HEK293T (cell line): Measurements from ENCODE around the gene UBE3B.

Experiments used
- CTCF ChIA-PET: fragments of 350-600 bp; formaldehyde crosslinking; extraction: SDS; loops from one replicate; lab custom pipeline; 2021; ENCODE audit warnings: antibody characterized with exemption, inconsistent platforms; lab: Yijun Ruan, JAX
- POLR2A ChIA-PET: fragments of 350-600 bp; formaldehyde crosslinking; extraction: SDS; loops from one replicate; lab custom pipeline; 2020; ENCODE audit warnings: antibody characterized with exemption, inconsistent platforms; lab: Yijun Ruan, JAX
- DNase-seq: peaks from one replicate; pipeline ENCODE4 v3.0.0; 2012; ENCODE audit warnings: mixed read lengths; ENCODE audit errors: extremely low spot score
- ARNT ChIP-seq: fragments of 450-650 bp; IDR thresholded peaks from 2 replicates; pipeline ENCODE4 v1.6.1; 2017; ENCODE audit warnings: mild to moderate bottlenecking
- BHLHE40 ChIP-seq: fragments of 450-650 bp; IDR thresholded peaks from 2 replicates; pipeline ENCODE4 v1.6.1; 2016; ENCODE audit warnings: mild to moderate bottlenecking, moderate library complexity, borderline replicate concordance
- CTBP1 ChIP-seq: fragments of 450-650 bp; IDR thresholded peaks from 2 replicates; pipeline ENCODE4 v1.6.1; 2016; ENCODE audit warnings: borderline replicate concordance
- ELF4 ChIP-seq: fragments of 450-650 bp; IDR thresholded peaks from 2 replicates; pipeline ENCODE4 v1.6.1; 2017; ENCODE audit warnings: antibody characterized with exemption
- FOXA1 ChIP-seq: fragments of 450-650 bp; IDR thresholded peaks from 2 replicates; pipeline ENCODE4 v1.6.1; 2016; ENCODE audit warnings: mild to moderate bottlenecking
- FOXK2 ChIP-seq: fragments of 450-650 bp; IDR thresholded peaks from 2 replicates; pipeline ENCODE4 v1.6.1; 2016; ENCODE audit warnings: mild to moderate bottlenecking
- FOXM1 ChIP-seq: fragments of 450-650 bp; IDR thresholded peaks from 2 replicates; pipeline ENCODE4 v1.6.1; 2017; ENCODE audit warnings: mild to moderate bottlenecking, borderline replicate concordance
- HDGF ChIP-seq: fragments of 450-650 bp; IDR thresholded peaks from 2 replicates; pipeline ENCODE4 v1.6.1; 2017; ENCODE audit warnings: antibody characterized with exemption, borderline replicate concordance
- L3MBTL2 ChIP-seq: fragments of 450-650 bp; conservative IDR thresholded peaks from 2 replicates; pipeline ENCODE4 v1.6.1; 2016; ENCODE audit warnings: mild to moderate bottlenecking
- LEF1 ChIP-seq: fragments of 450-650 bp; IDR thresholded peaks from 2 replicates; pipeline ENCODE4 v1.6.1; 2017; ENCODE audit warnings: mild to moderate bottlenecking, borderline replicate concordance
- NFRKB ChIP-seq: fragments of 450-650 bp; IDR thresholded peaks from 2 replicates; pipeline ENCODE4 v1.6.1; 2016; ENCODE audit warnings: mild to moderate bottlenecking, moderate library complexity
- SP1 ChIP-seq: fragments of 450-650 bp; IDR thresholded peaks from 2 replicates; pipeline ENCODE4 v1.6.1; 2017
- SUZ12 ChIP-seq: fragments of 450-650 bp; IDR thresholded peaks from 2 replicates; pipeline ENCODE4 v1.6.1; 2016; ENCODE audit warnings: mild to moderate bottlenecking
- TARDBP ChIP-seq: fragments of 450-650 bp; IDR thresholded peaks from 2 replicates; pipeline ENCODE4 v1.6.1; 2016
- ZNF384 ChIP-seq: fragments of 450-650 bp; IDR thresholded peaks from 2 replicates; pipeline ENCODE4 v1.6.1; 2016
- TF ChIP-seq, protein P1 (sequence below): fragments of 450-650 bp; IDR thresholded peaks from 2 replicates; pipeline ENCODE4 v1.6.1; 2016

Gene UBE3B

DNA sequence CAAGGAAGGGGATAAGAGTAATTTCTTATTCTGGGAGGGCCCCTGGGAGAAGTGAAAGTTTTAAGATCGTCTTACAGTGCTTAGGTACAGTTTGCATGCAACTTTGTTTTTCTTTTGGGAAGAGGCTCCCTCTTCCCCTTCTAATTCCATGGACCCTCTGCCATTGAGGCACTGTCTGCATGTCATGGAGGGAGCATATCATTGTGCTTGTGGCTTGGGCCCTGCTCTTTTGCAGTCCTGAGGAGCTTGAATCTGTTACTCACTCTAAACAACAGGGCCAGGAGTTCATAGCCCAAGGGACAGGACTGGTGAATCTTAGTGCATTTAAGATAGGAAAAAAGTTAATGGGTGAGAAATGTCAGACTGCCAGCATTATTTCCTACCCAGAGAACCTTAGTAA lies 2.3 kb downstream of the UBE3B start:
- no peak for TF ChIP-seq FOXM1
- TF ChIP-seq L3MBTL2, result no peak
- no peak for TF ChIP-seq NFRKB
- TF ChIP-seq FOXA1, result no peak
- TF ChIP-seq ZNF384, result no peak
- TF ChIP-seq BHLHE40, result no peak
- TF ChIP-seq TARDBP, result no peak
- TF ChIP-seq HDGF, result no peak
- TF ChIP-seq SUZ12, result no peak
- no peak for TF ChIP-seq FOXK2
- no peak for TF ChIP-seq LEF1
- no peak for TF ChIP-seq SP1
- no peak for TF ChIP-seq ELF4
- TF ChIP-seq, protein P1, sequence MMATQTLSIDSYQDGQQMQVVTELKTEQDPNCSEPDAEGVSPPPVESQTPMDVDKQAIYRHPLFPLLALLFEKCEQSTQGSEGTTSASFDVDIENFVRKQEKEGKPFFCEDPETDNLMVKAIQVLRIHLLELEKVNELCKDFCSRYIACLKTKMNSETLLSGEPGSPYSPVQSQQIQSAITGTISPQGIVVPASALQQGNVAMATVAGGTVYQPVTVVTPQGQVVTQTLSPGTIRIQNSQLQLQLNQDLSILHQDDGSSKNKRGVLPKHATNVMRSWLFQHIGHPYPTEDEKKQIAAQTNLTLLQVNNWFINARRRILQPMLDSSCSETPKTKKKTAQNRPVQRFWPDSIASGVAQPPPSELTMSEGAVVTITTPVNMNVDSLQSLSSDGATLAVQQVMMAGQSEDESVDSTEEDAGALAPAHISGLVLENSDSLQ, result no peak
- no peak for TF ChIP-seq ARNT
- POLR2A ChIA-PET, result no interaction called here
- CTCF ChIA-PET, result no interaction called here
- no peak for DNase-seq

DNA sequence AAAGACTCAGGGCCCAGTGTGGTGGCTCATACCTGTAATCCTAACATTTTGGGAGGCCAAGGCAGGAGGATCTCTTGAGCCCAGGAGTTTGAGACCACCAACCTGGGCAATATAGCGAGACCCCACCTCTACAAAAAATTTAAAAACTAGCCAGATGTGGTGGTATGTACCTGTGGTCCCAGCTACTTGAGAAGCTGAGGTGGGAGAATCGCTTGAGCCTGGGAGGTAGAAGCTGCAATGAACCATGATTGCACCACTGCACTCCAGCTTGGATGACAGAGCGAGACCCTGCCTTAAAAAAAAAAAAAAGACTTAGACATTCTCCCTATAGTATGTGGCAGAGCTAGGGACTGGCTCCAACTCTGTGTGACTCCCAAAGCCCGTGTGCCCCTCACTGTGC lies 2.9 kb downstream of the UBE3B start:
- no peak for TF ChIP-seq HDGF
- TF ChIP-seq ZNF384, result no peak
- TF ChIP-seq FOXA1, result no peak
- no peak for TF ChIP-seq TARDBP
- TF ChIP-seq SUZ12, result no peak
- no peak for TF ChIP-seq ELF4
- no peak for TF ChIP-seq LEF1
- no peak for TF ChIP-seq NFRKB
- TF ChIP-seq ARNT, result no peak
- TF ChIP-seq, protein P1, result no peak
- no peak for TF ChIP-seq BHLHE40
- TF ChIP-seq FOXK2, result no peak
- no peak for TF ChIP-seq CTBP1
- no peak for TF ChIP-seq L3MBTL2
- no peak for TF ChIP-seq FOXM1
- TF ChIP-seq SP1, result no peak

DNA sequence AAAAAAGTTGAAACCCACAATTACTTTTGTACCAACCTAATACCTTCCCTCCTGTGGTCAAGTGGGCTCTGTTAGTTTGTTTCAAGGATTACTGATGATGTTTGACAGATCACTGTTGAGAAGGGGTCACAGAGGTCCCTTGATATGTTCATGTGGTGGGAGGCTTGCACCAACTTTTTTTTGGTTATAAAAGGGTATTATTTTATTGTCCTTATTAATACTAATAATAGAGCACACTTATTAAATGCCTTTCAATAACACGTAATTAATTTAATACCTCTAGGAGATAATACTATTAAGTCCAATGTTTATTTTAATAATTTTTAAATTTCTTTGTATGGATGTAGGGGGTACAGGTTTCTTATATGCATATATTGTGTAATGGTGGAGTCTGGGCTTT lies 4.4 kb downstream of the UBE3B start:
- TF ChIP-seq LEF1 (no peak), NFRKB (no peak), BHLHE40 (no peak), TARDBP (no peak), SP1 (no peak), ARNT (no peak), L3MBTL2 (no peak), HDGF (no peak), CTBP1 (no peak), ELF4 (no peak)
- TF ChIP-seq, protein P1, result no peak
- no peak for DNase-seq
- ChIA-PET POLR2A (no interaction called here), CTCF (no interaction called here)

More for the DNA sequence above, 2.9 kb downstream of the UBE3B start:
- POLR2A ChIA-PET, result no interaction called here
- CTCF ChIA-PET, result no interaction called here
- DNase-seq, result no peak

DNA sequence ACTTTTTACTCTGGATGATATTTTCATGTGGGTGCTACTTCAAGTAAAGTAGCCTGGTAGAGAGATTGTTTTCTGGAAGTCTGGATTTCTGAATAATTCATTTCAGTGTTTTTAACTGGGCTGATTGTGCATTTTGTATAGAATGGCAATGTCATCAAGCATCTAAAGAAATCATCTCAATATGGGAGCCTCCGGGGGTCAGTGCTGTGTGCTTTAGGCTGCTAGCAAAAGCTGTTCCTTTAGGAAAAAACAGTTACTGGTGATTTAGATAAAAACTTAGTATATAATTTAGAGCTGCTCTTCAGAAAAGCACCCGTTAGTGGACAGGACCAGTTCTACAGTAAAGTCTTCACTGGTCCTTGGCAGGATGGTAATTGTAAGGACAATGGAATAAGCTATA lies 5.1 kb downstream of the UBE3B start:
- POLR2A ChIA-PET, result no interaction called here
- DNase-seq, result no peak
- CTCF ChIA-PET, result no interaction called here
- TF ChIP-seq SP1 (no peak), NFRKB (no peak), L3MBTL2 (no peak), FOXM1 (no peak), ARNT (no peak), ELF4 (no peak), CTBP1 (no peak), LEF1 (no peak), TARDBP (no peak)

DNA sequence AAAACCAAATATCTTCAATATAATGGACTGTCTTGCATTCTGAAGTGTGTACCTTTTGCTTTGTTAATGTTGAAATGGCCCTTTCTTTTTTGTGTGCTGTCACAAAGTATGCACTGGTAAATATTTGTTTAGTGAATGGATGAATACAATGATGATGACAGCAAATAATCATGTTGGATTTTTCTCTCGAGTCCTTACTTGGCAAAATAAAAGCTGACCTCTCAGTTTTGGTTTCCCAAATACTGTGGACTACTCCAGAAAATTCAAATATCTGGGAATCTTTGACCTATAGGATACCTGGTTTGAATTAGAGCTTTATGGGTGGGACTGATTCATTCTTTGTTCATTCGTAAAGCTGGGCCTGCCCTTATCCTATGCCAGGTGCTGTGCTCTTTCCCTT lies 5.5 kb downstream of the UBE3B start:
- ChIA-PET CTCF (no interaction called here), POLR2A (no interaction called here)
- no peak for TF ChIP-seq FOXA1
- TF ChIP-seq FOXM1, result no peak
- no peak for TF ChIP-seq LEF1
- no peak for TF ChIP-seq CTBP1
- no peak for TF ChIP-seq ZNF384
- TF ChIP-seq SP1, result no peak
- no peak for TF ChIP-seq HDGF
- no peak for TF ChIP-seq BHLHE40
- DNase-seq, result no peak

DNA sequence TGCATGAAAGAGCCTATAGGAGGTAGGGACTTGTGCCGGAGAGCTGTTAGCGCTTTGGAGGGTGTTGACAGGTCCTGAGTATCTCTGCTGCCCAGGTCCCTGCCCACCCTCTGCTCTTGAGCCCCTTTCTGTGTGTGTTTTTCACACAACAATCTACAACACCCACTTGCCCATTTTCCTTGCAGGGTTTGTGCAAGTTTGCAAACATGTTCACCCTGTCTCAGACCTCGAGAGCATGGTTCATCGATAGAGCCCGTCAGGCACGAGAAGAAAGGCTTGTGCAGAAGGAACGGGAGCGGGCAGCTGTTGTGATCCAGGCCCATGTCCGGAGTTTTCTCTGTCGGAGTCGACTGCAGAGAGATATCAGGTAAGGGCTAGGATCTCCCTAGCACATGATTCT lies 5.9 kb downstream of the UBE3B start:
- DNase-seq, result no peak
- TF ChIP-seq FOXA1, result no peak
- TF ChIP-seq, protein P1, result no peak
- TF ChIP-seq NFRKB, result no peak
- TF ChIP-seq ELF4, result no peak
- TF ChIP-seq FOXM1, result no peak
- TF ChIP-seq L3MBTL2, result no peak
- TF ChIP-seq HDGF, result no peak
- TF ChIP-seq SUZ12, result no peak
- ChIA-PET POLR2A (no interaction called here), CTCF (no interaction called here)
